RWPE1 (cell line): ENCODE measurements around the gene ARHGAP45.

Experiments
- CTCF ChIA-PET: fragments of 350-600 bp; sonication (Branson Sonifier 250); formaldehyde crosslinking; extraction: SDS; loops from one replicate; lab custom pipeline; 2021; lab: Yijun Ruan, JAX
- POLR2A ChIA-PET: fragments of 400-600 bp; formaldehyde crosslinking; extraction: SDS; loops from one replicate; lab custom pipeline; 2020; ENCODE audit warnings: antibody characterized with exemption; ENCODE audit not compliant: low non-redundant PET; lab: Yijun Ruan, JAX
- DNase-seq: peaks from one replicate; pipeline ENCODE4 v3.0.0; 2012; ENCODE audit warnings: low spot score
- H3K27ac ChIP-seq: fragments of 450-650 bp; 2 replicates; pipeline ENCODE4 v1.5.1; 2017
- TF ChIP-seq, protein P1 (sequence below): fragments of 450-650 bp; conservative IDR thresholded peaks from 2 replicates; pipeline ENCODE4 v1.5.1; 2017; ENCODE audit warnings: low read depth, mild to moderate bottlenecking

Gene ARHGAP45

DNA sequence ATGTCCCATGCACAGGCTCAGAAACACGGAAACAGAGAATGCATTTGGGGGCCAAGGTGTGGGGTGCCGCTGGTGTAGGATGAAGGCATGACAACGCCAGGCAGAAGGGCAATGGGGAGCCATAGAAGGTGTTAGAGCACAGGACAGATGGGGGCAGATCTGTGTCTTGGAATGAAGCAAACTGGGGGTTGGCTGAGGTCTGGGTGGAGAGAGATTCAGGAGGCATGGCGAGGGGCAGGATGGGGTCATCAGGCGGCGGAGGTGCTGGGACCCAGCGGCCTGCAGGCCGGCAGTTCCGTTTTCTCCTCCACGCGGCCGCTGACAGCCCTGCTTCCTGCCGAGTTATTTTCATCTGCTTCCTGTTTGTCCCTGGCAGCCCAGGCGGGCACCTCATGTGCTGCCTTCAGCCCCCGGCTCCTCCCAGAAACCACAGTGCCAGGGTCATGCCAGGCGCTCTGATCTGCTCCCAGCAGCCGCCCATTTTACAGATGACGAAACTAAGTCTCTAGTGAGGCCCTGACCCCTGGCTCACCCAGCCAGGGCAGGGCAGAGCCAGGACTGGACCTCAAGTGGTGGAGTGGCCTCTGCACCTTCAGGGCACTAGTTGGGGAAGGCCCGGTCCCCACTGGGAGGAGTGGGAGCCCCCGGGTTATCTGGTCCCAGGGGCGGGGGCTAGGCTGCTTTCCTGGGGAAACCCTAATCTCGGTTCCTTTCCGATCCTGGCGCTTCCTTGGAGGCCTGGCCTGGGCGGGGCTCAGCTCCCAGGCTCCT is 2.2 kb downstream of the ARHGAP45 start:
- CTCF ChIA-PET = no interaction called here
- H3K27ac ChIP-seq = no peak overlapping the region
- POLR2A ChIA-PET = no interaction called here
- DNase-seq = no peak
- TF ChIP-seq, protein P1, sequence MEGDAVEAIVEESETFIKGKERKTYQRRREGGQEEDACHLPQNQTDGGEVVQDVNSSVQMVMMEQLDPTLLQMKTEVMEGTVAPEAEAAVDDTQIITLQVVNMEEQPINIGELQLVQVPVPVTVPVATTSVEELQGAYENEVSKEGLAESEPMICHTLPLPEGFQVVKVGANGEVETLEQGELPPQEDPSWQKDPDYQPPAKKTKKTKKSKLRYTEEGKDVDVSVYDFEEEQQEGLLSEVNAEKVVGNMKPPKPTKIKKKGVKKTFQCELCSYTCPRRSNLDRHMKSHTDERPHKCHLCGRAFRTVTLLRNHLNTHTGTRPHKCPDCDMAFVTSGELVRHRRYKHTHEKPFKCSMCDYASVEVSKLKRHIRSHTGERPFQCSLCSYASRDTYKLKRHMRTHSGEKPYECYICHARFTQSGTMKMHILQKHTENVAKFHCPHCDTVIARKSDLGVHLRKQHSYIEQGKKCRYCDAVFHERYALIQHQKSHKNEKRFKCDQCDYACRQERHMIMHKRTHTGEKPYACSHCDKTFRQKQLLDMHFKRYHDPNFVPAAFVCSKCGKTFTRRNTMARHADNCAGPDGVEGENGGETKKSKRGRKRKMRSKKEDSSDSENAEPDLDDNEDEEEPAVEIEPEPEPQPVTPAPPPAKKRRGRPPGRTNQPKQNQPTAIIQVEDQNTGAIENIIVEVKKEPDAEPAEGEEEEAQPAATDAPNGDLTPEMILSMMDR = no peak

DNA sequence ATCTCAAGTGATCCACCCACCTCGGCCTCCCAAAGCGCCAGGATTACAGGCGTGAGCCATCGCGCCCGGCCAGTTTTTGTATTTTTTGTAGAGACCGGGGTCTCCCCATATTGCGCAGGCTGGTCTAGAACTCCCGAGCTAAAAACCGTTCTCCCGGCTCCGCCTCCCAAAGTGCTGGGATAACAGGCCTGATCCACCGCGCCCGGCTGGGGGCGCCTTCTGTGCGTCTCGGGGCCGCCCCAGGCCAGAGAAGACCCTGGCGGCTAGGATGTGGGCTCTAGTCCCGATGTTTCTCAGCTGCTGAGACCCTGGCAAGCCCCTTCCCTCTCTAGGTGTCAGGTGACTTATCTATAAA is 3.6 kb downstream of the ARHGAP45 start:
- CTCF ChIA-PET = interaction anchor here (0.6 to 0.7 kb wide), 3 partner anchors 9 to 211 kb away, joined by 3 to 5 read pairs (median 3); partner anchors contain the start of gene CFD
- POLR2A ChIA-PET = no interaction called here
- no peak for DNase-seq
- H3K27ac ChIP-seq = no peak overlapping the region
- TF ChIP-seq, protein P1 = no peak

DNA sequence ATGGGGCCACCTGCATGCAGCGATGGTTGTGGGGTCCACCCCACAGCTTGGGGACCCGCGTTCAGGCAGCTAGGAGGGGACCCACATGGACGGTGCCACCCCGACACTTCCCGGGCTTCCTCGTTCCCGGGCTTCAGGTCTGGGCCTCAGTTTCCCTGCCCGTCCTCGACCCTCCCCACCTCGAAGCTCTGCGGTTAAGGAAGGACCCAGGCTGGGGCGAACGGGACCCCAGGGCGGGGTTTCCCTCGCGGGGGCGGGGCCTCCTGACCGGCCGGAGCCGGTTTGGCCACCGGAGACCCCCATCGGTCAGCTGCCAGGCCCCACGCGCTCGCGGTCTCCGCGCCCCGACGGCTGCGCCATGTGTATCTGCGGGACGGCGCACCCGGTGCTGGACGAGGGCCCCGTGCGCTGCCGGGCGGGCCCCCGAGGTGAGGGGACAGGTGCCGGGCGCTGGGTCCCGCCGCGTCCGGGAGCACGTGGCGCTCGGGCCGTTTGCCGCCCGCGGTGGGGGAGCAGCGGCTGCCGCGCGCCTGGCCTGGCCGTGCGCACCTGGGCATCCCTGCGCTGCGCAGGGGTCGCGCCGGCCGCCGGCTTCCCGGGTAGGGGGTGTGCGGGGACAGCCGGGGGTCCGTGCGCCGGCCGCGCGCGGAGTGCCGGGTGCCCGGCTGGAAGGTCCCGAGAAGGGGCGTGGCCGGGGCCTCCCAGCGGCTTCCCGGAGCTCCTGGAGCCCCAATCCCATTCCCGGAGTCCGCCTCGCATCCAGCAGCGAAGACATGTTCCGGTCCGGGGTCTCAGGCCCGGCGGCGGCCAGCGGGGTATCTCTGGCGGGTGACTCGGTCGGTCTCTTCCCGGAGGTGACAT is 4.2 kb downstream of the ARHGAP45 start:
- ChIA-PET POLR2A (no interaction called here), CTCF (interaction anchor here (0.6 to 0.8 kb wide), 3 partner anchors 9 to 212 kb away, joined by 3 to 5 read pairs (median 3); partner anchors contain the start of gene CFD)
- DNase-seq = no peak
- TF ChIP-seq, protein P1 = no peak
- H3K27ac ChIP-seq = peak overlapping the region; percentile 19

DNA sequence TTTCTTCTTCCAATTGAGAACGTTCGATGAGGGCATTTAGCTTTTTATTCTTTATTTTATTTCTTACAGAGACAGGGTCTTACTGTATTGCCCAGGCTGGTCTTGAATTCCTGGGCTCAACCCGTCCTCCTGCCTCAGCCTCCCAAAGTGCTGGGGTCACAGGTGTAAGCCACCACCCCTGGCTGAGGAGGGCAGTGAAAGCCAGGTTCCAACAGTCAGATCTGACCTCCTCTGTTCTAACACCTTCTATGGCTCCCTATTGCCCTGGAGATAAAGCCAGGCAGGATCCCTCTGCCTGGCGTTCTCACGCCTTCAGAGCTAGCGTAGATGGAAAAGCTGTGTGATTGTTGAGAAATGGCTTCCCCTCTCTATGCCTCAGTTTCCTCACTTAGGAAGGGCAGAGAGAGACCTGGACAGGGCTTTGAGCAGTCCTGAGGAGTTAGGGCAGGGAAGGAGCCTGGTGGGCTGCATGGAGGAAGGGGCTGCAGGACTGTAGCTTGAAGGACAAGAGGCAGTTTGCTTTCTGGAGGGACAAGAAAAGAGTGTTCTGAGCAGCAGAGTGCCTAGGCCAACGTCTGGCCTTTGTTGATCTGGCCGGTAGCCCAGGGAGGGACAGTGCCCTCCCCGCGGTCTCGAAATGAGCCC is 5.5 kb downstream of the ARHGAP45 start:
- CTCF ChIA-PET = interaction anchor here (0.9 kb wide), 1 partner anchor 8 kb away, joined by 3 read pairs; no protein-coding TSS in a partner anchor
- H3K27ac ChIP-seq = peak overlapping the region; percentile 30; the same call in 1 of the 2 replicates
- POLR2A ChIA-PET = interaction anchor here (0.7 kb wide), 1 partner anchor 12 kb away, joined by 3 read pairs; no protein-coding TSS in a partner anchor

DNA sequence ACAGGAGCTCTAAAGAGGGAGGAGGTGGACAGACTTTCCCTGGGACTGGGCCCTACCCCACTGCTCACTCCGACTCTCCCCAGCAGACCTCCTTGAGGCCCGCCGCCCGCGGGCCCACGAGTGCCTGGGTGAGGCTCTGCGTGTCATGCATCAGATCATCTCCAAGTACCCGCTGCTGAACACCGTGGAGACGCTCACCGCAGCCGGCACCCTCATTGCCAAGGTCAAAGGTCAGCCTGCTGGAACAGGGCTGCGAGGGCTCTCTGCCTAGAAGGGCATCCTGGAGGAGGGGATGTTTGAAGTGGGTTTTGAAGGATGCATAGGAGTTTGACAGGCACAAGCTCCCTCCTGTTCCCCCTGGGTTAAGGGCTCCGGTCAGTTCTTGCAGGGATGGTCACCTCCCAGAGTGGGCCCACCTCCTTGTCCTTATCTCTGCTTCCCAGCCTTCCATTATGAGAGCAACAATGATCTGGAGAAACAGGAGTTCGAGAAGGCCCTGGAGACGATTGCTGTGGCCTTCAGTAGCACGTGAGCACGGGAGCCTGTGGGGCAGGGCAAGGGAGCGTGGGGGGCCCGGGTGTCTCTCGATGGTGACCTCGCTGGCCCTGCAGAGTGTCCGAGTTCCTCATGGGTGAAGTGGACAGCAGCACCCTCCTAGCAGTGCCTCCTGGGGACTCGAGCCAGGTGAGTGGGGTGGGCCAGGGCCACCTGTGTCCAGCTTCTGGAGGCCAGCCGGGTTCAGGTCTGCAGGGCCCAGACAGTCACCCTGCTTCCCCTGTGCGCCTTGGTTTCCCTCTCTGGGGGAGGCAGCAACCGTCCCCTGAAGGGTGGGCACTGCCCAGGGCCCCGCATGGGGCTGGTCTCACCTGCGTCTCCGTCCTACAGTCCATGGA is 6.3 kb downstream of the ARHGAP45 start:
- TF ChIP-seq, protein P1 = no peak
- no peak for DNase-seq
- POLR2A ChIA-PET = no interaction called here
- H3K27ac ChIP-seq = peak overlapping the region; percentile 30; the same call in 1 of the 2 replicates
- CTCF ChIA-PET = interaction anchor here (0.9 kb wide), 1 partner anchor 9 kb away, joined by 3 read pairs; no protein-coding TSS in a partner anchor

More for the DNA sequence above, 5.5 kb downstream of the ARHGAP45 start:
- TF ChIP-seq, protein P1 = no peak
- no peak for DNase-seq
